ENCODE results near the gene PCIF1.
A peak's percentile ranks its signal among the peaks of the same experiment; 100 is the strongest.

PCIF1 gene

DNA sequence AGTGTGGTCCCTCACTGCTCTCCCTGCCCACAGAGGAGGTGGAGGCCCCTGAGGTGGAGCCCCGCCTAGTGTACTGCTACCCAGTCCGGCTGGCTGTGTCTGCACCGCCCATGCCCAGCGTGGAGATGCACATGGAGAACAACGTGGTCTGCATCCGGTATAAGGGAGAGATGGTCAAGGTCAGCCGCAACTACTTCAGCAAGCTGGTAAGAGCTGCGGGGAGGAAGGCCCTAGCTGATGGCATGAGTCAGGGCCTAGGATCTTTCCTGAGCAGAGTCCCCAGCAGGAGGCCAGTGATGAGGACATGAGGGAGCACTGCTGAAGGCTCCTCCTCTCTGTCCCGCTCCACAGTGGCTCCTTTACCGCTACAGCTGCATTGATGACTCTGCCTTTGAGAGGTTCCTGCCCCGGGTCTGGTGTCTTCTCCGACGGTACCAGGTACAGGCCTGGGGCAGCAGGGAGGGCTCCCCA lies 11.2 kb downstream of the PCIF1 start:
- TF ChIP-seq, protein P1, sequence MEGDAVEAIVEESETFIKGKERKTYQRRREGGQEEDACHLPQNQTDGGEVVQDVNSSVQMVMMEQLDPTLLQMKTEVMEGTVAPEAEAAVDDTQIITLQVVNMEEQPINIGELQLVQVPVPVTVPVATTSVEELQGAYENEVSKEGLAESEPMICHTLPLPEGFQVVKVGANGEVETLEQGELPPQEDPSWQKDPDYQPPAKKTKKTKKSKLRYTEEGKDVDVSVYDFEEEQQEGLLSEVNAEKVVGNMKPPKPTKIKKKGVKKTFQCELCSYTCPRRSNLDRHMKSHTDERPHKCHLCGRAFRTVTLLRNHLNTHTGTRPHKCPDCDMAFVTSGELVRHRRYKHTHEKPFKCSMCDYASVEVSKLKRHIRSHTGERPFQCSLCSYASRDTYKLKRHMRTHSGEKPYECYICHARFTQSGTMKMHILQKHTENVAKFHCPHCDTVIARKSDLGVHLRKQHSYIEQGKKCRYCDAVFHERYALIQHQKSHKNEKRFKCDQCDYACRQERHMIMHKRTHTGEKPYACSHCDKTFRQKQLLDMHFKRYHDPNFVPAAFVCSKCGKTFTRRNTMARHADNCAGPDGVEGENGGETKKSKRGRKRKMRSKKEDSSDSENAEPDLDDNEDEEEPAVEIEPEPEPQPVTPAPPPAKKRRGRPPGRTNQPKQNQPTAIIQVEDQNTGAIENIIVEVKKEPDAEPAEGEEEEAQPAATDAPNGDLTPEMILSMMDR (conservative IDR thresholded peaks at IDR 0.05; ENCODE audit: low read depth, low read length) = no peak
- H3K4me3 ChIP-seq (ENCODE audit: low read depth, low read length) = no peak overlapping the region
- DNase-seq (ENCODE audit: low read depth) = peak; percentile 89

DNA sequence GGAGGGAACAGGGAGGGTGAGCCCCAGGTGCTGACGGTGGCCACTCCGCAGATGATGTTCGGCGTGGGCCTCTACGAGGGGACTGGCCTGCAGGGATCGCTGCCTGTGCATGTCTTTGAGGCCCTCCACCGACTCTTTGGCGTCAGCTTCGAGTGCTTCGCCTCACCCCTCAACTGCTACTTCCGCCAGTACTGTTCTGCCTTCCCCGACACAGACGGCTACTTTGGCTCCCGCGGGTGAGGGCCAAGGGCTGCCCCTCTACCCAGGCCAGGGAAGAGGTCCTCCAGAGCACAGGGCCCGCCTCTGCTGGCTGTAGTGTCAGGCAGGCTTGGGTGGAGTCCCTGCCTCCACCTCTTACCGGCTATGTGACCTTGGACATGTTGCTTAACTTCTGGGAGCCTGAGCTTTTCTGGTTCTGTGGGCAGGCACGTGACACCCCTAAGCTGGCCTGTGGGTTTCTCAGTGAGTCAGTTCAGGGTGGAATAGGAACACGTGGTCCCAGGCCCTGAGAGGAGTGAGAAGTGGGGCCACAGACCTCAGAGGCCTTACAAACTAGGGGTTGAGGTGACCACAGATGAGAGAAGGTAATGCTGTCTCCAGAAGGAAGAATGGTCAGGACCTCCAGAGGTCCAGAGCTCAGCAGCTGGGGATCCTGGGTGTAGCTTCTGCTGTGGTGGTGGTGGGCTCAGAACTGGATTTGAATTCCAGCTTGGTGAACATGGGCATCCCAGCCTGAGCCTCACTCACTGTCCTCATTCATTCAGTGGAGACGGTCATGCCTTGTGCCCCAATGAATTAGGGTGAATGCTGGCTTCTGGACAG lies 11.9 kb downstream of the PCIF1 start:
- TF ChIP-seq, protein P1 (conservative IDR thresholded peaks at IDR 0.05; ENCODE audit: low read depth, low read length) = no peak
- no peak overlapping the region for H3K4me3 ChIP-seq (ENCODE audit: low read depth, low read length)
- peak; percentile 95 for DNase-seq (ENCODE audit: low read depth)

DNA sequence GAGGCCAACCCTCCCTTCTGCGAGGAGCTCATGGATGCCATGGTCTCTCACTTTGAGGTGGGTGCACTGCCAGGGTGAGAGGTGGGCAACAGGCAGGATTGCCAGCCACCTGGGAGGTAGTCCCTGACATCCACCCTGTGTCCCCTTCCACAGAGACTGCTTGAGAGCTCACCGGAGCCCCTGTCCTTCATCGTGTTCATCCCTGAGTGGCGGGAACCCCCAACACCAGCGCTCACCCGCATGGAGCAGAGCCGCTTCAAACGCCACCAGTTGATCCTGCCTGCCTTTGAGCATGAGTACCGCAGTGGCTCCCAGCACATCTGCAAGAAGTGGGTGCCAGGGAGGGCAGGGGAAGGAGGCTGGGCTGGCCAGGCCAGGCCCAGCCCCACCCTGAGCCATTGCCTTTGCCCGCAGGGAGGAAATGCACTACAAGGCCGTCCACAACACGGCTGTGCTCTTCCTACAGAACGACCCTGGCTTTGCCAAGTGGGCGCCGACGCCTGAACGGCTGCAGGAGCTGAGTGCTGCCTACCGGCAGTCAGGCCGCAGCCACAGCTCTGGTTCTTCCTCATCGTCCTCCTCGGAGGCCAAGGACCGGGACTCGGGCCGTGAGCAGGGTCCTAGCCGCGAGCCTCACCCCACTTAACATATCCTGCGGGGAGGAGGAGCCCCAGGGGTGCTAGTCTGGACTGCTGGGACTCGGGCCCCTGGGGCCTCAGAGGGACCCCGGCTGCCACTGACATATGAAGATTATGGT lies 12.8 kb downstream of the PCIF1 start:
- TF ChIP-seq, protein P1 (conservative IDR thresholded peaks at IDR 0.05; ENCODE audit: low read depth, low read length) = no peak
- H3K4me3 ChIP-seq (ENCODE audit: low read depth, low read length) = no peak overlapping the region
- no peak for DNase-seq (ENCODE audit: low read depth)

DNA sequence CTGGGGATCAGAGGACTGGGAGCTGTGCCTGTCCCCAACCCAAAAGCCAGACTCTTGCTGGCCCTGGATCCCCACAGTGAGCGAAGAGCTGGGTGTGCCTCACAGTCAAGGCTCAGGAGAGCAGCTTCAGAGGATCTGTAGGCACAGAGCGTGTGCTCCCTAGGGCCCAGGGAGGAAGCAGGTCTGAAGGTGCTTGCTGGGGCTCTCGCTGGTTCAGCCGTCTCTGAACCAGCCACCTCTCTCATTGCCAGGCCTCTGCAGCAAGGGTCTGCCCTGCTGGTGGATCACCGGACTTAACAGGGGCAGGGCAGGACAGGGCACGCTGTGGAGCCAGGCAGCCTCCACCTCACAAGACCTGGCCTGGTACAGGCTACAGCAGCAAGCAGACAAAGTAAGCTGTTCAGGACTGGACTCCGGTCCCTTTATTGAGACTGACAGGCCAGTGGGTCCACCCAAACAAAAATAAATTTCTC lies 13.8 kb downstream of the PCIF1 start:
- TF ChIP-seq, protein P1 (conservative IDR thresholded peaks at IDR 0.05; ENCODE audit: low read depth, low read length) = no peak
- H3K4me3 ChIP-seq (ENCODE audit: low read depth, low read length) = no peak overlapping the region
- DNase-seq (ENCODE audit: low read depth) = no peak

DNA sequence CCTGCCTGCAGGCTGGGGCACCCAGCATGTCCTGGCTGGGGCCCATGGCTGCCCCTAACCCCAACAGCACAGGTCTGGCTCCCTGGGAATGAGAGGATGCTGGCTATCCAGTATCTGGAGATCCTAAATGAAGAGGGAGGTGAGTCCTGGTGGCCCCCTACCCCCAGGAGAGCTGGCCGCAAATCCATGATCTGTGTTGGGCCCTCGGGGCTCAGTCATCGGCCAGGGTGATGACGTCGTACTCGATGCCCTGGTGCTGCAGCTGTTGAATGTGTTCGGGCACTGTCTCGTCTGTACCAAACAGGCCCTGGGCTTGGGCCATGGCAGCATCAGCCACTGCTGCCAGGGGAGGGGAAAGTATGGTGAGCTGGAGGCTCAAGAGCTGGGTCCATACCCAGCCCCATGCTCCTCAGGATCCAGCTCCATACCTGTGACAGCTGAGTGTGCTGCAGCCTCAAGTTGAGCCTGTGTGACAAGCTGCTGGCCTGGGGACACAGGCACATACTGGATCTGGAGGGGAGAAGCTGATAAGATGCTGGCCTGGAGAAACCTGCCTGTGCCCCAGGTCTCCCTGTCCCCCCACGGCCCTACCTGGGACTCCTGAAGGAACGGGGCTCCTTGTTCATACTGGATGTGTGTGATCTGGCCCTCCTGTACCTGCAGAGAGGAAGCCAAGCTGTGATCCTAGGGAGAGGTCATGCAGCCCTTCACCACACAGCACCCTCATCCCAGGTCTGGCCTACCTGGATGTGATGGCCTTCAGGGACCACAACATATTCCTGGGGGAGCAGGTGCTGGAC lies 14.5 kb downstream of the PCIF1 start:
- H3K4me3 ChIP-seq (ENCODE audit: low read depth, low read length) = no peak overlapping the region
- TF ChIP-seq, protein P1 (conservative IDR thresholded peaks at IDR 0.05; ENCODE audit: low read depth, low read length) = no peak
- DNase-seq (ENCODE audit: low read depth) = no peak

DNA sequence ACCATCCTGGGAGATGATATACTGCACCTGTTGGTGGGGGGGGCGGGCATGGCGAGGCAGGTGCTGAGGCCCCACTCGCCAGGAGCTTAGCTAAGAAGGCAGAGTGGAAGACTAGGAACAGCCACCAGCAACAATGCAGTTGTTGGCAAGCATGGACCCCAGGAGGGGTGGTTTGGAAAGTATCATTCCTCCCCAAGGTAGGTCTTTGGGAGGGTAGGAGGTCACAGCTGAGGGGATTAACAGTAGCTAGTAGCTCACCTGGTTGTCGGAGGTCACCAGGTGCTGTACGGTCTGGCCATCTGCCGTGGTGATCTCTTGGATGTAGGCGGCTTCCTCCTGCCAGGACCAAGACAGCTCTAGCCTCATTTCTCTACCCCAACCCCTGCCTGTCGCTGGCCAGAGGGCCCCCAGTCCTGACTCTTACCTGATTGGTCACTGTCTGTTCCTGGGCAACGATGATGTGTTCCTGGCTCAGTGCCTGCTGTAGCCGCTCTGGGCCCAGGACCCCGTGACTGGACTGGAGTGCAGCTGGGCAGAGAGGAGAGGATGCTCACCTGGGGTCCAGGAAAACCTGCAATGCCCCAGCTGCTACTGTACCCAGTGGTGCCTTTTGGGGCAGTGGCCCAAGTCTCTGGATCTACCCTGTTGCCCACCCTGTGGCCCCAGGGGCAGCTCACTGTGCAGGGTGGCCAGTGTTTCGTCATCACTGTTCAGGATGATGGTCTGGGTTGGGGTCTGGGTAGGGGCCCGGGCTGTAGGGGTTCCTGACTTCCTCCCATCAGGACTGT lies 15.3 kb downstream of the PCIF1 start:
- no peak for DNase-seq (ENCODE audit: low read depth)
- TF ChIP-seq, protein P1 (conservative IDR thresholded peaks at IDR 0.05; ENCODE audit: low read depth, low read length) = no peak
- no peak overlapping the region for H3K4me3 ChIP-seq (ENCODE audit: low read depth, low read length)
